ENCODE measurements around the gene BAIAP2.

DNA sequence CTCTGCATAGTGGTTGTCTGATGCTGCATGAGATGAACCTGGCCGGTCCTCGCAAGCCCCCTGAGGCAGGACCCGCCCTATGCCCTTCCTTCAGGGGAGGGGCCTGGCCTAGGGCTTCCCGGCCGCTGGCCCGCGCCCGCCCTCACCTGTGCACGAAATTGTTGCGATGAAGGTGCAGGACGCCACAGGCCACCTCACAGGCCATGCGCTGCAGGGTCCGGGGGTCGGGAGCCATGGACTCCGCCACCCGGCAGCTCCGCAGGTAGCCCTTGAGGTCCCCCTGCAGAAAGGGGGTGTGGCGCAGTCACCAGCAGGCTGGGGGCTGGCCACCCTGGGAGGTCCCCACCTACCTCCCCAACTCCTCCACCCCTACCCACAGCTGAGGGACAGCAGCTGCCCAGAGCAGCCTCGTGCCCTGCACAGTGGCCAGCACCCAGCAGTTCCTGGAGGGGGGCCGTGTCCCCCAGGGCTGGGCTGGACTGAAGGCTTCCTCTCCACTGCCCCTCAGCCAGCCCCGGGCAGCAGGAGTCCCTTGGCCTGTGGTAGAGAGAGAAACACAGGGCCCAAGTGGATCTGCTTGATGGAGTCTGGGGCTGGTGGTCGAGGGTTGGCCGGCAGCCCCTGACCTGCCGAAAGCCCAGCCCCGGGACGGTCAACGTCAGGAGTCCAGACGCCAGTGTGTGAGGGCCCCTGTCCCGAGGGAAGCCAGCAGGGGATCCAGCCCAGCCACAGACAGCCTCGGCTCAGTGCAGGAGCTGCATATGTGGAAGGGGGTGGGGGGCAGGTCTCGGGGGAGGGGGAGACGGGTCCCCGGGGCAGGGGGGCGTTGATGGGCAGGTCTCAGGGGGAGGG, 91.6 kb downstream of the BAIAP2 start:
- no peak for TF ChIP-seq POLR2AphosphoS5 (IDR thresholded peaks at IDR 0.05; ENCODE audit: low read length)
- TF ChIP-seq, protein P1, sequence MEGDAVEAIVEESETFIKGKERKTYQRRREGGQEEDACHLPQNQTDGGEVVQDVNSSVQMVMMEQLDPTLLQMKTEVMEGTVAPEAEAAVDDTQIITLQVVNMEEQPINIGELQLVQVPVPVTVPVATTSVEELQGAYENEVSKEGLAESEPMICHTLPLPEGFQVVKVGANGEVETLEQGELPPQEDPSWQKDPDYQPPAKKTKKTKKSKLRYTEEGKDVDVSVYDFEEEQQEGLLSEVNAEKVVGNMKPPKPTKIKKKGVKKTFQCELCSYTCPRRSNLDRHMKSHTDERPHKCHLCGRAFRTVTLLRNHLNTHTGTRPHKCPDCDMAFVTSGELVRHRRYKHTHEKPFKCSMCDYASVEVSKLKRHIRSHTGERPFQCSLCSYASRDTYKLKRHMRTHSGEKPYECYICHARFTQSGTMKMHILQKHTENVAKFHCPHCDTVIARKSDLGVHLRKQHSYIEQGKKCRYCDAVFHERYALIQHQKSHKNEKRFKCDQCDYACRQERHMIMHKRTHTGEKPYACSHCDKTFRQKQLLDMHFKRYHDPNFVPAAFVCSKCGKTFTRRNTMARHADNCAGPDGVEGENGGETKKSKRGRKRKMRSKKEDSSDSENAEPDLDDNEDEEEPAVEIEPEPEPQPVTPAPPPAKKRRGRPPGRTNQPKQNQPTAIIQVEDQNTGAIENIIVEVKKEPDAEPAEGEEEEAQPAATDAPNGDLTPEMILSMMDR (IDR thresholded peaks at IDR 0.05 in 2 of 3, conservative IDR thresholded peaks at IDR 0.05 in 1 of 3; ENCODE audit: control insufficient read depth in 2 of 3, extremely low read depth in 1 of 3, insufficient read depth in 1 of 3, low read depth in 3 of 3, low read length in 3 of 3): no peak
- no peak for TF ChIP-seq SMC3 (IDR thresholded peaks at IDR 0.05; ENCODE audit: borderline replicate concordance, low read length)
- TF ChIP-seq, protein P2, sequence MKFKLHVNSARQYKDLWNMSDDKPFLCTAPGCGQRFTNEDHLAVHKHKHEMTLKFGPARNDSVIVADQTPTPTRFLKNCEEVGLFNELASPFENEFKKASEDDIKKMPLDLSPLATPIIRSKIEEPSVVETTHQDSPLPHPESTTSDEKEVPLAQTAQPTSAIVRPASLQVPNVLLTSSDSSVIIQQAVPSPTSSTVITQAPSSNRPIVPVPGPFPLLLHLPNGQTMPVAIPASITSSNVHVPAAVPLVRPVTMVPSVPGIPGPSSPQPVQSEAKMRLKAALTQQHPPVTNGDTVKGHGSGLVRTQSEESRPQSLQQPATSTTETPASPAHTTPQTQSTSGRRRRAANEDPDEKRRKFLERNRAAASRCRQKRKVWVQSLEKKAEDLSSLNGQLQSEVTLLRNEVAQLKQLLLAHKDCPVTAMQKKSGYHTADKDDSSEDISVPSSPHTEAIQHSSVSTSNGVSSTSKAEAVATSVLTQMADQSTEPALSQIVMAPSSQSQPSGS (IDR thresholded peaks at IDR 0.05; ENCODE audit: low read length): no peak
- no peak for TF ChIP-seq CBX3 (IDR thresholded peaks at IDR 0.05; ENCODE audit: borderline replicate concordance, low read depth)
- no peak for TF ChIP-seq ZSCAN29 (IDR thresholded peaks at IDR 0.05)
- no peak for TF ChIP-seq YY1 (IDR thresholded peaks at IDR 0.05; ENCODE audit: low read depth, low read length)
- TF ChIP-seq CREB1 (IDR thresholded peaks at IDR 0.05; ENCODE audit: low read depth): no peak
- no peak for TF ChIP-seq CHD1 (IDR thresholded peaks at IDR 0.05; ENCODE audit: low read depth, low read length)
- TF ChIP-seq POLR2A (IDR thresholded peaks at IDR 0.05; ENCODE audit: low read depth, low read length): no peak
- TF ChIP-seq, protein P3, sequence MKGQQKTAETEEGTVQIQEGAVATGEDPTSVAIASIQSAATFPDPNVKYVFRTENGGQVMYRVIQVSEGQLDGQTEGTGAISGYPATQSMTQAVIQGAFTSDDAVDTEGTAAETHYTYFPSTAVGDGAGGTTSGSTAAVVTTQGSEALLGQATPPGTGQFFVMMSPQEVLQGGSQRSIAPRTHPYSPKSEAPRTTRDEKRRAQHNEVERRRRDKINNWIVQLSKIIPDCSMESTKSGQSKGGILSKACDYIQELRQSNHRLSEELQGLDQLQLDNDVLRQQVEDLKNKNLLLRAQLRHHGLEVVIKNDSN (IDR thresholded peaks at IDR 0.05; ENCODE audit: borderline replicate concordance, extremely low read length, insufficient read depth, low read depth, low read length): no peak
- TF ChIP-seq, protein P4, sequence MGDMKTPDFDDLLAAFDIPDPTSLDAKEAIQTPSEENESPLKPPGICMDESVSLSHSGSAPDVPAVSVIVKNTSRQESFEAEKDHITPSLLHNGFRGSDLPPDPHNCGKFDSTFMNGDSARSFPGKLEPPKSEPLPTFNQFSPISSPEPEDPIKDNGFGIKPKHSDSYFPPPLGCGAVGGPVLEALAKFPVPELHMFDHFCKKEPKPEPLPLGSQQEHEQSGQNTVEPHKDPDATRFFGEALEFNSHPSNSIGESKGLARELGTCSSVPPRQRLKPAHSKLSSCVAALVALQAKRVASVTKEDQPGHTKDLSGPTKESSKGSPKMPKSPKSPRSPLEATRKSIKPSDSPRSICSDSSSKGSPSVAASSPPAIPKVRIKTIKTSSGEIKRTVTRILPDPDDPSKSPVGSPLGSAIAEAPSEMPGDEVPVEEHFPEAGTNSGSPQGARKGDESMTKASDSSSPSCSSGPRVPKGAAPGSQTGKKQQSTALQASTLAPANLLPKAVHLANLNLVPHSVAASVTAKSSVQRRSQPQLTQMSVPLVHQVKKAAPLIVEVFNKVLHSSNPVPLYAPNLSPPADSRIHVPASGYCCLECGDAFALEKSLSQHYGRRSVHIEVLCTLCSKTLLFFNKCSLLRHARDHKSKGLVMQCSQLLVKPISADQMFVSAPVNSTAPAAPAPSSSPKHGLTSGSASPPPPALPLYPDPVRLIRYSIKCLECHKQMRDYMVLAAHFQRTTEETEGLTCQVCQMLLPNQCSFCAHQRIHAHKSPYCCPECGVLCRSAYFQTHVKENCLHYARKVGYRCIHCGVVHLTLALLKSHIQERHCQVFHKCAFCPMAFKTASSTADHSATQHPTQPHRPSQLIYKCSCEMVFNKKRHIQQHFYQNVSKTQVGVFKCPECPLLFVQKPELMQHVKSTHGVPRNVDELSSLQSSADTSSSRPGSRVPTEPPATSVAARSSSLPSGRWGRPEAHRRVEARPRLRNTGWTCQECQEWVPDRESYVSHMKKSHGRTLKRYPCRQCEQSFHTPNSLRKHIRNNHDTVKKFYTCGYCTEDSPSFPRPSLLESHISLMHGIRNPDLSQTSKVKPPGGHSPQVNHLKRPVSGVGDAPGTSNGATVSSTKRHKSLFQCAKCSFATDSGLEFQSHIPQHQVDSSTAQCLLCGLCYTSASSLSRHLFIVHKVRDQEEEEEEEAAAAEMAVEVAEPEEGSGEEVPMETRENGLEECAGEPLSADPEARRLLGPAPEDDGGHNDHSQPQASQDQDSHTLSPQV (IDR thresholded peaks at IDR 0.05): no peak
